Endometrium (tissue), 2 donors: ENCODE data around the gene REPS1.
"Not testable (repeated sequence)": the region's sequence is repeated elsewhere in the genome, so short reads cannot be mapped to it uniquely, and the experiment has no call there.

Experiments
- FAIRE-seq: peaks from 2 replicates; lab custom pipeline; 2012; peaks lifted over from hg19 to GRCh38; lab: Jason Lieb, UNC
- donor health status: control.
- donor health status: control.

REPS1 gene

GRCh38 chr6:138987643-138988468 is at the start of gene REPS1:
Gene REPS1 (minus strand): TSS chr6:138988253. CDS start chr6:138987682, 571 bp downstream.
- FAIRE-seq: no peak

- no peak for FAIRE-seq
Observed at GRCh38 chr6:139037490-139037889, 49.4 kb upstream of the REPS1 start.

- FAIRE-seq: no peak
Observed at GRCh38 chr6:139030228-139030963, 42.3 kb upstream of the REPS1 start.

- FAIRE-seq: no peak
Observed at GRCh38 chr6:139029470-139030227, 41.6 kb upstream of the REPS1 start.

GRCh38 chr6:139028658-139029469 is 40.8 kb upstream of the REPS1 start, which contains the start of gene ABRACL:
Gene ABRACL (plus strand): TSS chr6:139028745. CDS start chr6:139034161, 5,416 bp downstream.
- FAIRE-seq: no peak

GRCh38 chr6:139028215-139028657 is 40.2 kb upstream of the REPS1 start:
- FAIRE-seq: no peak

- no peak for FAIRE-seq
Observed at GRCh38 chr6:139027620-139028182, 39.6 kb upstream of the REPS1 start.

- FAIRE-seq: not testable (repeated sequence)
Observed at GRCh38 chr6:139025416-139025815, 37.4 kb upstream of the REPS1 start.

- FAIRE-seq: no peak
Observed at GRCh38 chr6:139020689-139021088, 32.6 kb upstream of the REPS1 start.

GRCh38 chr6:139019722-139020121 is 31.7 kb upstream of the REPS1 start:
- FAIRE-seq: no peak

- no peak for FAIRE-seq
Observed at GRCh38 chr6:139017227-139017626, 29.2 kb upstream of the REPS1 start.

GRCh38 chr6:139016337-139017213 is 28.5 kb upstream of the REPS1 start:
- FAIRE-seq: peak; percentile 91

- FAIRE-seq: no peak
Observed at GRCh38 chr6:139014945-139015344, 26.9 kb upstream of the REPS1 start.

- no peak for FAIRE-seq
Observed at GRCh38 chr6:139013185-139013800, 25.2 kb upstream of the REPS1 start.

GRCh38 chr6:139011980-139012379 is 23.9 kb upstream of the REPS1 start:
- no peak for FAIRE-seq

GRCh38 chr6:139010674-139011073 is 22.6 kb upstream of the REPS1 start:
- FAIRE-seq: no peak

GRCh38 chr6:139008117-139008516 is 20.1 kb upstream of the REPS1 start:
- no peak for FAIRE-seq

- no peak for FAIRE-seq
Observed at GRCh38 chr6:139007428-139007827, 19.4 kb upstream of the REPS1 start.

GRCh38 chr6:139006477-139006876 is 18.4 kb upstream of the REPS1 start:
- no peak for FAIRE-seq

GRCh38 chr6:139003751-139004150 is 15.7 kb upstream of the REPS1 start:
- FAIRE-seq: no peak
